ENCODE data around the gene BCL2L14.

DNA sequence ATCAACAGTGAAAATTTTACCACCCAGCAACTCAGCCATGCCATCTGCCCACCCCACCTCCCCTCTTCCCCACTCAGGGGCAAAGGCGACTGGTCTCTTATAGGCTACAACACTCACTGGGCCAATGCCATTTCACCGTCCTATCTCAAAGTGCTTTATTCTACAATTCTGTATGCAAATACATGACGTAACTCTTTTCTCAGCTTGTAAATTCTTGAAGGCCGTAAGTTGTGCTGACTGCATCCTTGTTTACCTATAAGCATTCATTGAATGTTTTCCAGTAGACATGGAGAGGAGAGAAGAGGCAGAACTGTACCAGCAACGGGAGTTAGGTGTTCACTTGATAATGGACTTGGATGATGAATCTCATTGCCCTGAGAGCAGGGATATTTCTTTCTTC is 15.6 kb downstream of the BCL2L14 start:
- TF ChIP-seq, protein P1, sequence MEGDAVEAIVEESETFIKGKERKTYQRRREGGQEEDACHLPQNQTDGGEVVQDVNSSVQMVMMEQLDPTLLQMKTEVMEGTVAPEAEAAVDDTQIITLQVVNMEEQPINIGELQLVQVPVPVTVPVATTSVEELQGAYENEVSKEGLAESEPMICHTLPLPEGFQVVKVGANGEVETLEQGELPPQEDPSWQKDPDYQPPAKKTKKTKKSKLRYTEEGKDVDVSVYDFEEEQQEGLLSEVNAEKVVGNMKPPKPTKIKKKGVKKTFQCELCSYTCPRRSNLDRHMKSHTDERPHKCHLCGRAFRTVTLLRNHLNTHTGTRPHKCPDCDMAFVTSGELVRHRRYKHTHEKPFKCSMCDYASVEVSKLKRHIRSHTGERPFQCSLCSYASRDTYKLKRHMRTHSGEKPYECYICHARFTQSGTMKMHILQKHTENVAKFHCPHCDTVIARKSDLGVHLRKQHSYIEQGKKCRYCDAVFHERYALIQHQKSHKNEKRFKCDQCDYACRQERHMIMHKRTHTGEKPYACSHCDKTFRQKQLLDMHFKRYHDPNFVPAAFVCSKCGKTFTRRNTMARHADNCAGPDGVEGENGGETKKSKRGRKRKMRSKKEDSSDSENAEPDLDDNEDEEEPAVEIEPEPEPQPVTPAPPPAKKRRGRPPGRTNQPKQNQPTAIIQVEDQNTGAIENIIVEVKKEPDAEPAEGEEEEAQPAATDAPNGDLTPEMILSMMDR (conservative IDR thresholded peaks at IDR 0.05; ENCODE audit: low read depth, low read length), result no peak
- TF ChIP-seq EZH2 (IDR thresholded peaks at IDR 0.05; ENCODE audit: borderline replicate concordance, low read depth, low read length, poor library complexity, severe bottlenecking), result no peak

Data from A673 (cell line).